ENCODE data around the gene MAG. TPM values are rescaled to one million over a fixed set of nuclear protein-coding genes. Genes with fewer than 3 reads are reported as not detected.

The MAG gene
- total and polyA plus RNA-seq, 2 of the 13 experiments (the other 11 are each of a cell fraction or from before 2014, with no cell fraction given): 0.20 to 1.3 TPM

- TF ChIP-seq, protein P1, sequence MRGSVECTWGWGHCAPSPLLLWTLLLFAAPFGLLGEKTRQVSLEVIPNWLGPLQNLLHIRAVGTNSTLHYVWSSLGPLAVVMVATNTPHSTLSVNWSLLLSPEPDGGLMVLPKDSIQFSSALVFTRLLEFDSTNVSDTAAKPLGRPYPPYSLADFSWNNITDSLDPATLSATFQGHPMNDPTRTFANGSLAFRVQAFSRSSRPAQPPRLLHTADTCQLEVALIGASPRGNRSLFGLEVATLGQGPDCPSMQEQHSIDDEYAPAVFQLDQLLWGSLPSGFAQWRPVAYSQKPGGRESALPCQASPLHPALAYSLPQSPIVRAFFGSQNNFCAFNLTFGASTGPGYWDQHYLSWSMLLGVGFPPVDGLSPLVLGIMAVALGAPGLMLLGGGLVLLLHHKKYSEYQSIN (CRISPR knock-in tag; IDR thresholded peaks at IDR 0.05; ENCODE audit: borderline replicate concordance): no peak
- TF ChIP-seq HIC2 (CRISPR knock-in tag; IDR thresholded peaks at IDR 0.05; ENCODE audit: low read depth): 0 out of 2 replicates have a peak, but pooled peaks have one; percentile 23
- TF ChIP-seq GATAD1 (CRISPR knock-in tag; IDR thresholded peaks at IDR 0.05): no peak
- peak; percentile 99 for TF ChIP-seq ZNF263 (CRISPR knock-in tag; IDR thresholded peaks at IDR 0.05)
- TF ChIP-seq FOXA1 (IDR thresholded peaks at IDR 0.05): 0 out of 2 replicates have a peak, but pooled peaks have one; percentile 22
- TF ChIP-seq FOXA1 (CRISPR knock-in tag; IDR thresholded peaks at IDR 0.05): peak; percentile 76
- TF ChIP-seq ARID2 (CRISPR knock-in tag; IDR thresholded peaks at IDR 0.05; ENCODE audit: borderline replicate concordance): no peak
- no peak for TF ChIP-seq BHLHE40 (IDR thresholded peaks at IDR 0.05; ENCODE audit: low read length)
- TF ChIP-seq, protein P2, sequence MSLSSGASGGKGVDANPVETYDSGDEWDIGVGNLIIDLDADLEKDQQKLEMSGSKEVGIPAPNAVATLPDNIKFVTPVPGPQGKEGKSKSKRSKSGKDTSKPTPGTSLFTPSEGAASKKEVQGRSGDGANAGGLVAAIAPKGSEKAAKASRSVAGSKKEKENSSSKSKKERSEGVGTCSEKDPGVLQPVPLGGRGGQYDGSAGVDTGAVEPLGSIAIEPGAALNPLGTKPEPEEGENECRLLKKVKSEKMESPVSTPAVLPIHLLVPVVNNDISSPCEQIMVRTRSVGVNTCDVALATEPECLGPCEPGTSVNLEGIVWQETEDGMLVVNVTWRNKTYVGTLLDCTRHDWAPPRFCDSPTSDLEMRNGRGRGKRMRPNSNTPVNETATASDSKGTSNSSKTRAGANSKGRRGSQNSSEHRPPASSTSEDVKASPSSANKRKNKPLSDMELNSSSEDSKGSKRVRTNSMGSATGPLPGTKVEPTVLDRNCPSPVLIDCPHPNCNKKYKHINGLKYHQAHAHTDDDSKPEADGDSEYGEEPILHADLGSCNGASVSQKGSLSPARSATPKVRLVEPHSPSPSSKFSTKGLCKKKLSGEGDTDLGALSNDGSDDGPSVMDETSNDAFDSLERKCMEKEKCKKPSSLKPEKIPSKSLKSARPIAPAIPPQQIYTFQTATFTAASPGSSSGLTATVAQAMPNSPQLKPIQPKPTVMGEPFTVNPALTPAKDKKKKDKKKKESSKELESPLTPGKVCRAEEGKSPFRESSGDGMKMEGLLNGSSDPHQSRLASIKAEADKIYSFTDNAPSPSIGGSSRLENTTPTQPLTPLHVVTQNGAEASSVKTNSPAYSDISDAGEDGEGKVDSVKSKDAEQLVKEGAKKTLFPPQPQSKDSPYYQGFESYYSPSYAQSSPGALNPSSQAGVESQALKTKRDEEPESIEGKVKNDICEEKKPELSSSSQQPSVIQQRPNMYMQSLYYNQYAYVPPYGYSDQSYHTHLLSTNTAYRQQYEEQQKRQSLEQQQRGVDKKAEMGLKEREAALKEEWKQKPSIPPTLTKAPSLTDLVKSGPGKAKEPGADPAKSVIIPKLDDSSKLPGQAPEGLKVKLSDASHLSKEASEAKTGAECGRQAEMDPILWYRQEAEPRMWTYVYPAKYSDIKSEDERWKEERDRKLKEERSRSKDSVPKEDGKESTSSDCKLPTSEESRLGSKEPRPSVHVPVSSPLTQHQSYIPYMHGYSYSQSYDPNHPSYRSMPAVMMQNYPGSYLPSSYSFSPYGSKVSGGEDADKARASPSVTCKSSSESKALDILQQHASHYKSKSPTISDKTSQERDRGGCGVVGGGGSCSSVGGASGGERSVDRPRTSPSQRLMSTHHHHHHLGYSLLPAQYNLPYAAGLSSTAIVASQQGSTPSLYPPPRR (CRISPR knock-in tag; IDR thresholded peaks at IDR 0.05; ENCODE audit: borderline replicate concordance): peak; percentile 36; the same call in 1 of the 2 replicates
- TF ChIP-seq MED1 (CRISPR knock-in tag; IDR thresholded peaks at IDR 0.05): peak; percentile 64
- TF ChIP-seq ZSCAN9 (CRISPR knock-in tag; IDR thresholded peaks at IDR 0.05; ENCODE audit: borderline replicate concordance): 0 out of 2 replicates have a peak, but pooled peaks have one; percentile 19
- TF ChIP-seq ZNF431 (CRISPR knock-in tag; IDR thresholded peaks at IDR 0.05; ENCODE audit: borderline replicate concordance, low read depth): no peak
- TF ChIP-seq ZNF441 (CRISPR knock-in tag; IDR thresholded peaks at IDR 0.05; ENCODE audit: borderline replicate concordance): no peak
- 0 out of 3 replicates have a peak, but pooled peaks have one; percentile 15 for TF ChIP-seq MXI1 (IDR thresholded peaks at IDR 0.05; ENCODE audit: borderline replicate concordance, low read depth, low read length)
- TF ChIP-seq ZNF484 (CRISPR knock-in tag; IDR thresholded peaks at IDR 0.05; ENCODE audit: borderline replicate concordance, low read depth): no peak
- no peak for TF ChIP-seq AGO2 (optimal IDR thresholded peaks at IDR 0.05; ENCODE audit: low read depth, low read length)
- no peak for TF ChIP-seq KLF11 (CRISPR knock-in tag; IDR thresholded peaks at IDR 0.05)
- no peak for TF ChIP-seq TAF1 (CRISPR knock-in tag; IDR thresholded peaks at IDR 0.05)
- TF ChIP-seq RARA (CRISPR knock-in tag; IDR thresholded peaks at IDR 0.05): peak; percentile 44; the same call in 1 of the 2 replicates
- TF ChIP-seq NR3C1 (CRISPR knock-in tag; IDR thresholded peaks at IDR 0.05): no peak
- TF ChIP-seq SPEN (CRISPR knock-in tag; IDR thresholded peaks at IDR 0.05; ENCODE audit: low read depth): peak; percentile 25; the same call in 1 of the 2 replicates
- TF ChIP-seq EP300 (IDR thresholded peaks at IDR 0.05; ENCODE audit: low read depth in 2 of 2, low read length in 2 of 2): peak; percentile 76 to 82; a peak in 3 of 4 replicates
- TF ChIP-seq EP300 (CRISPR knock-in tag; IDR thresholded peaks at IDR 0.05; ENCODE audit: borderline replicate concordance): peak; percentile 30; the same call in 1 of the 2 replicates
- no peak for TF ChIP-seq ZNF432 (CRISPR knock-in tag; IDR thresholded peaks at IDR 0.05; ENCODE audit: borderline replicate concordance)
Observed at GRCh38 chr19:35316560-35316959, 24.6 kb downstream of the MAG start (continued).
